ENCODE data around the gene E4F1. TPM values are rescaled to one million over a fixed set of nuclear protein-coding genes. Genes with fewer than 3 reads are reported as not detected.
A peak's percentile ranks its signal among the peaks of the same experiment; 100 is the strongest.

E4F1 gene
- total and polyA plus RNA-seq, 2 donors from 2014 or later: 13.6 to 26.0 TPM

DNA sequence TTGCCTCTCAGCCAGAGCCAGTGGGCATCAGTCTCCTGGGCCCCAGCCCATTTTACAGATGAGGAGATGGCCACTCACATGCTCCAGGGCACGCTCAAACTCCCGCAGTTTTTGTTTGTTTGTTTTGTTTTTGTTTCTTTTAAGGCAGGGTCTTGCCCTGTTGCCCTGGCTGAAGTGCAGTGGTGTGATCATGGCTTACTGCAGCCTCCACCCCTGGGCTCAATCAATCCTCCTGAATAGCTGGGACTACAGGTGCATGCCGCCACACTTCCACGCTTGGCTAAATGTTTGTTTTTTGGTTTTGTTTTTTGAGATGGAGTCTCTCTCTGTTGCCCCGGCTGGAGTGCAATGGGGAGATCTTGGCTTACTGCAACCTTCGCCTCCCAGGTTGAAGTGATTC, 3.5 kb downstream of the E4F1 start:
- Histone ChIP-seq H3K9ac (ENCODE audit: low read length in 3 of 3) (no peak overlapping the region), H3K36me3 (ENCODE audit: control insufficient read depth in 2 of 3, insufficient read depth in 3 of 3, low read length in 3 of 3) (peaks cover 0 to 21% (median 9%) of the 10 kb centered on the region in 3 donors), H3K27ac (ENCODE audit: low read depth in 2 of 2, low read length in 2 of 2) (no peak overlapping the region), H3K4me3 (ENCODE audit: low read length in 3 of 3) (no peak overlapping the region), H3K9me3 (ENCODE audit: control insufficient read depth in 2 of 3, insufficient read depth in 1 of 3, low read length in 3 of 3) (no peaks in the 10 kb centered on the region), H3K27me3 (ENCODE audit: control insufficient read depth, insufficient read depth, low read length) (no peaks in the 10 kb centered on the region), H3K4me1 (ENCODE audit: control insufficient read depth in 2 of 3, insufficient read depth in 2 of 3, low read depth in 1 of 3, low read length in 3 of 3) (peaks cover 0 to 6% (median 3%) of the 10 kb centered on the region in 3 donors)
- intact Hi-C loops (cut with DNase I): no loop called here
- FAIRE-seq (no peak), DNase-seq (no peak)
- TF ChIP-seq CTCF (IDR thresholded peaks at IDR 0.05; ENCODE audit: borderline replicate concordance, extremely low read depth, insufficient read depth): no peak

DNA sequence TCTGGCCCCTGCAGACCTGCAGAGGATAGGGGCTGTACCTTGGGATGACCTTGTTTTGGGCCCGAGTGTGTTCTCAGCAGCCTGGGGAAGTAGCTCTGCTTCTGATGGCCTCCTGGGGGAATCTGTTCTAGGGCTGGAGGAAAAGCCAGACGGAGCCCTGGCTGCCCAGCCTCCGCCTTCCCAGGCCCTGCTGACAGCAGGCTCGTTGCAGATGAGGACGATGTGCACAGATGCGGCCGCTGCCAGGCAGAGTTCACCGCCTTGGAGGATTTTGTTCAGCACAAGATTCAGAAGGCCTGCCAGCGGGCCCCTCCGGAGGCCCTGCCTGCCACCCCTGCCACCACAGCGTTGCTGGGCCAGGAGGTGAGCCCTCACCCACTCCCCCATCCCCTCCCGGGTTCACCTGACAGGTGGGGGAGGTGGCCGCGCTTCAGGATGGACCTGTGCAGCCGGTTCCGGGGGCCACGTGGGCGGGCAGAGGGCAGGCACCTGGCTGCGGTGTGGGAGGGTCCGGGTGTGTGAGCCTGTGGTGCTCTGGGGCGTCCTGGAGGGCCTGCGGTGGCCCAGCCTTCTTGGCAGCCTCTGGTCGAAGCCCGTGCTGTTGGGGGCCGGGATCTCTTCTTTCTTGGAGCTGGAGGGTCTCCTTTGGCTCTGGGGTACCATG, 4.9 kb downstream of the E4F1 start:
- H3K9me3 ChIP-seq (ENCODE audit: control insufficient read depth in 2 of 3, insufficient read depth in 1 of 3, low read length in 3 of 3): no peaks in the 10 kb centered on the region
- intact Hi-C loops (cut with DNase I): no loop called here
- H3K36me3 ChIP-seq (ENCODE audit: control insufficient read depth in 2 of 3, insufficient read depth in 3 of 3, low read length in 3 of 3): peaks cover 0 to 26% (median 10%) of the 10 kb centered on the region in 3 donors
- H3K4me3 ChIP-seq (ENCODE audit: low read length in 3 of 3): no peak overlapping the region
- H3K4me1 ChIP-seq (ENCODE audit: control insufficient read depth in 2 of 3, insufficient read depth in 2 of 3, low read depth in 1 of 3, low read length in 3 of 3): peaks cover 0 to 6% (median 3%) of the 10 kb centered on the region in 3 donors
- no peak for FAIRE-seq
- TF ChIP-seq CTCF (IDR thresholded peaks at IDR 0.05; ENCODE audit: borderline replicate concordance, extremely low read depth, insufficient read depth): no peak
- no peak overlapping the region for H3K27ac ChIP-seq (ENCODE audit: low read depth in 2 of 2, low read length in 2 of 2)
- no peaks in the 10 kb centered on the region for H3K27me3 ChIP-seq (ENCODE audit: control insufficient read depth, insufficient read depth, low read length)
- H3K9ac ChIP-seq (ENCODE audit: low read length in 3 of 3): no peak overlapping the region
- DNase-seq: peak in 1 of 5 donors; percentile 64

- Histone ChIP-seq H3K36me3 (ENCODE audit: control insufficient read depth in 2 of 3, insufficient read depth in 3 of 3, low read length in 3 of 3) (peaks cover 0 to 28% (median 10%) of the 10 kb centered on the region in 3 donors), H3K9me3 (ENCODE audit: control insufficient read depth in 2 of 3, insufficient read depth in 1 of 3, low read length in 3 of 3) (no peaks in the 10 kb centered on the region), H3K9ac (ENCODE audit: low read length in 3 of 3) (no peak overlapping the region), H3K27ac (ENCODE audit: low read depth in 2 of 2, low read length in 2 of 2) (no peak overlapping the region), H3K4me1 (ENCODE audit: control insufficient read depth in 2 of 3, insufficient read depth in 2 of 3, low read depth in 1 of 3, low read length in 3 of 3) (peaks cover 0 to 6% (median 3%) of the 10 kb centered on the region in 3 donors), H3K27me3 (ENCODE audit: control insufficient read depth, insufficient read depth, low read length) (no peaks in the 10 kb centered on the region), H3K4me3 (ENCODE audit: low read length in 3 of 3) (no peak overlapping the region)
- DNase-seq: no peak
- TF ChIP-seq CTCF (IDR thresholded peaks at IDR 0.05; ENCODE audit: borderline replicate concordance, extremely low read depth, insufficient read depth): no peak
- intact Hi-C loops (cut with DNase I): no loop called here
- FAIRE-seq: no peak
Measured at GRCh38 chr16:2229091-2229490, 5.7 kb downstream of the E4F1 start.

Measured in kidney (tissue), 14 donors.